Stimulated activated CD8-positive, alpha-beta memory T cell treated with anti-CD3 and anti-CD28 coated beads, Interleukin-4, amount 100 ng/mL, for 24 hours (primary cell): ENCODE results near the gene TRMT112.
A peak's percentile ranks its signal among the peaks of the same experiment; 100 is the strongest.

Source experiments
- DNase-seq: peaks from one replicate; pipeline ENCODE4 v3.0.0-alpha.2; 2020; ENCODE audit warnings: low read depth

The TRMT112 gene

GRCh38 chr11:64269540-64270220, 47.7 kb downstream of the TRMT112 start:
- peak; percentile 97 for DNase-seq

DNA sequence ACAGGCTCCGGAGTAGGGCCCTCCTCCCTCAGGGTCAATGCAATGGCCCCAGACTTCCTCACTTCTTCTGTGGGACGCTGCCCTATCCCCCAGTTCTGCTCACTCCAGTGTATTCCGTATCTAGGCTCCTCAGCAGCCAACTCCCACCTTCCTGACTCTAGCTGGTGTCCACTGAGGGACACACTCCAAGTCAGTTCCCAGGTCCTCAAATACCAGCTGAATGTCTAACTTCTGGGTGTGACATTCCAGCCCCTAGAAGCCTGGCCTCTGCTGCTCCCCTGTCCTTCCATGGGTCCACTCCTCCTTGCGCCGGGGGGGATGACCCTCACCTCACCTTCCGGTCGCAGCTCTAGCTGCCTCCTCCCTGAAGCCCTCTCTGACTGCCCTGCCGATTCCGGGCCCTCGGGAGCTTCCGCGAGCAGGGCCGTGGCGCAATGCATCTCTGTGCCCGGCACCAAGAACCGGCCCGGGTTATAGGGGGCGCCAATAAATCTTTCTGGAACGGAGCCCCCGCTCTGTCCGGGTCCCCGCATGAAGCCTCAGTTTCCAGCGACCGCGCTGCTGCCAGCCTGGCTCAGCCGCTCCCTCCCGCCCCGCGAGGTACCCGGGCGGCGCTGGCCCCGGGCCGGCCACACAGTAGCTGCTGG, 48.3 kb downstream of the TRMT112 start:
- peak; percentile 35 for DNase-seq

DNA sequence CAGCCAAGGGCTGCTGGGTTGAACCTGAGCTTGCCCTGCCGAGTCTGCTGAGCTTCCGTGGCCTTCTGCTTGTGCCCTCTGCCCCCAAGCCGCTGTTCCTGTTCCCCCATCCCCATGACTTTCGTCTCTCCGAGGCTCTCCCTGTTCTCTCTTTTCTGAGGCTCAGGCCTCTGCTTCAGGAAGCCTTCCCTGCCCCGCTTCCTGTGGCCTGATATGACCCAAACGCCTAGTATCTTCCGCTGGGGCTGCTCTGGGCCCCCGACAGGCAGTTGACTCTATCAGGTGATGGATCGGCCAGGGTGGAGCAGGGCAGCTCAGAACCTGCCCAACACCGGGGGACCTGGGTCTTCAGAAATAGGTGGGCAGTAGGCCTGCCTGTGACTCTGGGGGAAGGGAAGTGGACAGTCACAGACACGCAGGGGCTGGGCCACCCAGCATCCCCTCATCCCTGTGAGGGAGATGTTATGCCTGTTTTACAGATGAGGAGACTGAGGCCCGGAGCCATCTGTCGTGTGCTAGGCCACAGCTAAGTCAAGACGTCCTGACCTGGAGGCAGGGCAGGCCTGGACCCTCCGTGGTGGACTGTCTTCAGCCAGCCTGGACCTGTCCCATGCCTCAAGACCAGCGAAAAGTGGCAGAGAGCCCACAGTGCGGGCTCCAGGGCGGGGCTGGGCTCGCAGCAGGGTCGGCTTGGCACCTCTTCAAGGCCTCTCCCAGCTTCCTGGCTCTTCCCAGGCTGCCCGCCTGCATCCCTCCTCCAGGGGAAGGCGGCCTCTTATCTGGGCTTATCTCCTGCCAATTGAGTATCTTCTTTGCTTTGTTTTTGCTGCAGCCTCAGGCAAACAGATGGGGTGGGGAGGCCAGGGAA, 49.1 kb downstream of the TRMT112 start:
- DNase-seq: no peak

- DNase-seq: no peak
Measured at GRCh38 chr11:64267207-64267945, 50.0 kb downstream of the TRMT112 start.
